Activated T-cell treated with anti-CD3 and anti-CD28 coated beads, Interleukin-2, amount 50 U/mL, for 72 hours (primary cell): ENCODE results near the gene KCNQ1. TPM values are rescaled to one million over a fixed set of nuclear protein-coding genes. Genes with fewer than 3 reads are reported as not detected.
A peak's percentile ranks its signal among the peaks of the same experiment; 100 is the strongest.

Experiments
- ATAC-seq, 2 donors: fragments of 150-1000 bp; cut with Tn5 transposase; replicated peaks in 1 of 2; 2 replicates each; pipeline ENCODE4 v1.10.0; 2021; ENCODE audit warnings: moderate library complexity in 2 of 2, mild to moderate bottlenecking in 1 of 2
- DNase-seq, 2 donors: peaks; one replicate each; pipeline ENCODE4 v3.0.0; 2021 to 2022; ENCODE audit warnings: mixed read lengths in 1 of 2
- H3K27ac Mint-ChIP-seq: one replicate; pipeline ENCODE4 v1.8.0; 2022; ENCODE audit warnings: mild to moderate bottlenecking, moderate library complexity, mixed read lengths
- H3K27me3 Mint-ChIP-seq: one replicate; pipeline ENCODE4 v1.8.0; 2022; ENCODE audit warnings: low read depth, mixed read lengths
- H3K36me3 Mint-ChIP-seq, 2 donors: one replicate each; pipeline ENCODE4 v1.8.0; 2022; ENCODE audit warnings: mixed read lengths in 2 of 2, mild to moderate bottlenecking in 1 of 2; ENCODE audit not compliant: insufficient read depth in 2 of 2
- H3K4me1 Mint-ChIP-seq: one replicate; pipeline ENCODE4 v1.8.0; 2022; ENCODE audit warnings: low read depth, mixed read lengths
- H3K4me3 Mint-ChIP-seq, 2 donors: one replicate each; pipeline ENCODE4 v1.8.0; 2022; ENCODE audit warnings: mild to moderate bottlenecking in 2 of 2, mixed read lengths in 2 of 2, moderate library complexity in 2 of 2
- H3K9me3 Mint-ChIP-seq, 2 donors: one replicate each; pipeline ENCODE4 v1.8.0; 2022; ENCODE audit warnings: mixed read lengths in 2 of 2
- total RNA-seq, 2 donors: library from RNA; stranded (reverse); gene quantifications; one replicate each; pipeline ENCODE4 v1.2.3, GENCODE V29; 2022

The KCNQ1 gene
- total RNA-seq, 2 donors from 2014 or later, result 11.4 TPM

- H3K27me3 Mint-ChIP-seq, result no peaks in the 10 kb centered on the region
- no peaks in the 10 kb centered on the region for H3K36me3 Mint-ChIP-seq
- peaks cover 14% of the 10 kb centered on the region for H3K4me1 Mint-ChIP-seq
- peak overlapping the region; percentile 29 to 44 for H3K4me3 Mint-ChIP-seq
- H3K9me3 Mint-ChIP-seq, result no peaks in the 10 kb centered on the region
- ATAC-seq (no peak), DNase-seq (no peak)
- H3K27ac Mint-ChIP-seq, result peak overlapping the region; percentile 50
Observed at GRCh38 chr11:2402890-2403645, 41.7 kb upstream of the KCNQ1 start.

GRCh38 chr11:2404735-2405196, 40.0 kb upstream of the KCNQ1 start:
- Mint-ChIP-seq H3K27ac (no peak overlapping the region), H3K4me1 (peaks cover 14% of the 10 kb centered on the region), H3K4me3 (no peak overlapping the region), H3K9me3 (no peaks in the 10 kb centered on the region), H3K27me3 (no peaks in the 10 kb centered on the region), H3K36me3 (no peaks in the 10 kb centered on the region)
- DNase-seq (no peak), ATAC-seq (no peak)

DNA sequence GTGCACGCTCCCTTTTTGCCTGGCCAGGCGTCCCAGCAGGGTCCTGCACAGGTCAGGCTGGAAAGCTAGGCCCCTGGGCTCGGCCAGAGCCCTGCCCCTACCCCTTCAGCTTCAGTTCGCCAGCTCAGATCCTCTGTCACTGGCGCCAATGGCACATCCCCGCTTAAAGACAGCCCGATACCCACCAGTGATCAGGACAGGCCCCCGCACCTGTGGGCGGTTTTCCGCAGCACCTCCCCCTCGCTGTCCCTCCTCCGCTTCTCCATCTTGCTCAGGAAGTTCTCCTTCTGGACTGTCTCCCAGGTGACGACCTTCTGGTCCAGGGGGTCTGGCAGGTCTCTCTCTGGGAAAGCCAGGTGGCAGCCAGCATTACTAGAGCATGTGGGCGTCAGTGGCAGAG, 38.4 kb upstream of the KCNQ1 start:
- Mint-ChIP-seq H3K27me3 (no peaks in the 10 kb centered on the region), H3K4me3 (no peak overlapping the region), H3K27ac (no peak overlapping the region), H3K4me1 (peaks cover 10% of the 10 kb centered on the region), H3K9me3 (no peaks in the 10 kb centered on the region), H3K36me3 (no peaks in the 10 kb centered on the region)
- DNase-seq, result no peak
- ATAC-seq, result no peak

DNA sequence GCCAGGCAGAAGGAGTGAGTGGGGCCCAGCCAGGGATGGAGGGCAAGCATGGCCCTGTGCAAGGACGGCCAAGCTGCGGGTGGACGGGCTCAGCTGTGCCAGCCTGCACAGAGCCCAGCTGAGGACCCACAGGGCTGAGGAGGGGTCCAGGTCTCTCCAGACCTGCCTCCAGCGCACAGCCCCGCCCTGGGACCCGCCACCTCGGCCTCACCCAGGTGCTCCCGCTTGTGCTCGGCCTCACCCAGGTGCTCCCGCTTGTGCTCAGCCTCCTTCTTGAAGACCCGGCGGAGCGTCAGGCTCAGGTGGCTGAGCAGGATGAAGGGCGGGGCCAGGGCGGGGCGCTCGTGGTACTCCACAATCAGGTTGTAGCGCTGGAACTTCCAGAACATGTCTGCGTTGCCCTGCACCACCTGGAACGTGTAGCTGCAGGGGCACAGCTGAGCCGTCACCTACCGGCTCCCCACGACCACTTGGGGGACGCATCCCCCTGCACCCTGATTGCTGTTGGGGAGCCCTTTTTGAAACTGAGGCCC, 37.9 kb upstream of the KCNQ1 start:
- H3K4me1 Mint-ChIP-seq, result peaks cover 5% of the 10 kb centered on the region
- H3K27me3 Mint-ChIP-seq, result no peaks in the 10 kb centered on the region
- no peak overlapping the region for H3K27ac Mint-ChIP-seq
- no peak for DNase-seq
- no peak for ATAC-seq
- no peak overlapping the region for H3K4me3 Mint-ChIP-seq
- no peaks in the 10 kb centered on the region for H3K36me3 Mint-ChIP-seq
- H3K9me3 Mint-ChIP-seq, result no peaks in the 10 kb centered on the region

GRCh38 chr11:2408671-2409070, 36.1 kb upstream of the KCNQ1 start:
- H3K9me3 Mint-ChIP-seq, result no peaks in the 10 kb centered on the region
- no peak for ATAC-seq
- no peaks in the 10 kb centered on the region for H3K4me1 Mint-ChIP-seq
- no peak overlapping the region for H3K27ac Mint-ChIP-seq
- H3K4me3 Mint-ChIP-seq, result no peak overlapping the region
- H3K36me3 Mint-ChIP-seq, result no peaks in the 10 kb centered on the region
- no peak for DNase-seq
- no peaks in the 10 kb centered on the region for H3K27me3 Mint-ChIP-seq

DNA sequence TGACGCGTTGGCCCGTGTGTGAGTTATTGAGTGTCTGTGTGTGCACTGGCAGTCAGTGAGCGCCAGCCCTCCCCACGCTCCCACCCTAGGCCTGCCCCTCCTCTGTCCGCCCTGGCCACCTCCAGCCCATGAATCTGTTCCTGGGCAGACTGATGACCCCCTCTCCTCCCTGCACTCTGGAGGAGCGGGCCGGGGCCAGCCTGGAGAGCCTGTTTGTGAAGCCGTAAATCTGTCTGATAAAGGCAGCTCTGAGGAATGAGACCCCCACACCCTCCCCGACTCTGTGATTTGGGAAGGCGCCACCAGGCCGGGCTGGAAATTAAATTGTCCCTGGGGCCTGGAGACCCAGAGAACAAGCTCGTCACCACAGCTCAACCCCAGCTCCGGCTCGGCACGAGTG, 35.7 kb upstream of the KCNQ1 start:
- DNase-seq, result no peak
- no peaks in the 10 kb centered on the region for H3K36me3 Mint-ChIP-seq

GRCh38 chr11:2409611-2410468, 35.0 kb upstream of the KCNQ1 start:
- H3K27ac Mint-ChIP-seq, result no peak overlapping the region
- H3K4me3 Mint-ChIP-seq, result no peak overlapping the region
- no peak for DNase-seq
- no peaks in the 10 kb centered on the region for H3K4me1 Mint-ChIP-seq
- no peaks in the 10 kb centered on the region for H3K36me3 Mint-ChIP-seq
- no peak for ATAC-seq
- H3K27me3 Mint-ChIP-seq, result no peaks in the 10 kb centered on the region
- H3K9me3 Mint-ChIP-seq, result no peaks in the 10 kb centered on the region

More for the DNA sequence above, 35.7 kb upstream of the KCNQ1 start:
- H3K27ac Mint-ChIP-seq, result no peak overlapping the region
- H3K4me3 Mint-ChIP-seq, result no peak overlapping the region
- H3K27me3 Mint-ChIP-seq, result no peaks in the 10 kb centered on the region
- no peaks in the 10 kb centered on the region for H3K4me1 Mint-ChIP-seq
- ATAC-seq, result no peak
- no peaks in the 10 kb centered on the region for H3K9me3 Mint-ChIP-seq

- Mint-ChIP-seq H3K4me1 (no peaks in the 10 kb centered on the region), H3K9me3 (no peaks in the 10 kb centered on the region), H3K36me3 (no peaks in the 10 kb centered on the region), H3K27me3 (no peaks in the 10 kb centered on the region), H3K27ac (no peak overlapping the region), H3K4me3 (no peak overlapping the region)
- ATAC-seq, result no peak
- no peak for DNase-seq
Observed at GRCh38 chr11:2410616-2411015, 34.2 kb upstream of the KCNQ1 start.

DNA sequence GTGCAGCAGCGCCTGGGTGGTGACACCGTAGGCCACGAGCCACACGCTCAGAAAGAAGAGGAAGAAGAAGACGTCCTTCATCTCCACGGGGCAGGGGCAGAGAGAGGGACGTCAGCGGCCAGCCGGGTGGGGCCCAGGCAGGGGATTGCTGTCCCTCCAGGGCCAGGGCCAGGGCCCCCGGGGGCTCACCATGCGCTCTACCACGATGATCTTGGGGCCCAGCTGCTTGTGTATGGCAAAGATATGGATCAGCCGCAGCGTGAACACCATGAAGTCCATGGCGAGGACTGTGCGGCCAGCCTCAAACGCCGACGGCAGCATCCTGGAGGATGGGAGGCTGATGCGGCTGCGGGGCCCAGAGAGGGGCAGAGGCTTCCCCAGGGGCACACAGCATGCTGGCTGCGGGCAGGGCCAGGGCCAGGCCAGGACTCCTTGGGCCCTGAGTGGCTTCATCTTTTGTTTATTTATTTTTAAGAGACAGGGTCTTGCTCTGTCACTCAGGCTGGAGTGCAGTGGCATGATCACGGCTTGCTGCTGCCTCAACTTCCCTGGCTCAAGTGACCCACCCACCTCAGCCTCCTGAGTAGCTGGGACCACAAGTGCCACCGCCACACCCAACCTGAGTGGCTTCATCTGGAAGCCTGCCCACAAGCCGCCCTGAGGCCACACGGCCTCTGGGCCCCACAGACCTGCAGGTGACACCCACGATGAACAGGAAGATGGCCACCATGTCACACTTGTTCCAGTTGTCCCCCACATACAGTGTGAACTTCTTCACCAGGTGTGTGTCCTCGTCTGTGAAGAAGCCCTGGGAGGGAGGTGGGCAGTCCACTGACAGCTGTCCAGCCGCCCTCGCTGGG, 33.1 kb upstream of the KCNQ1 start:
- no peaks in the 10 kb centered on the region for H3K36me3 Mint-ChIP-seq
- no peak overlapping the region for H3K4me3 Mint-ChIP-seq
- no peak overlapping the region for H3K27ac Mint-ChIP-seq
- no peaks in the 10 kb centered on the region for H3K27me3 Mint-ChIP-seq
- ATAC-seq (no peak), DNase-seq (no peak)
- no peaks in the 10 kb centered on the region for H3K4me1 Mint-ChIP-seq
- H3K9me3 Mint-ChIP-seq, result no peaks in the 10 kb centered on the region

- H3K4me3 Mint-ChIP-seq, result no peak overlapping the region
- no peaks in the 10 kb centered on the region for H3K36me3 Mint-ChIP-seq
- no peak overlapping the region for H3K27ac Mint-ChIP-seq
- DNase-seq (no peak), ATAC-seq (no peak)
- H3K4me1 Mint-ChIP-seq, result no peaks in the 10 kb centered on the region
- H3K9me3 Mint-ChIP-seq, result no peaks in the 10 kb centered on the region
- no peaks in the 10 kb centered on the region for H3K27me3 Mint-ChIP-seq
Observed at GRCh38 chr11:2412323-2412722, 32.5 kb upstream of the KCNQ1 start.

- H3K27ac Mint-ChIP-seq, result no peak overlapping the region
Observed at GRCh38 chr11:2413742-2414579, 30.8 kb upstream of the KCNQ1 start.

DNA sequence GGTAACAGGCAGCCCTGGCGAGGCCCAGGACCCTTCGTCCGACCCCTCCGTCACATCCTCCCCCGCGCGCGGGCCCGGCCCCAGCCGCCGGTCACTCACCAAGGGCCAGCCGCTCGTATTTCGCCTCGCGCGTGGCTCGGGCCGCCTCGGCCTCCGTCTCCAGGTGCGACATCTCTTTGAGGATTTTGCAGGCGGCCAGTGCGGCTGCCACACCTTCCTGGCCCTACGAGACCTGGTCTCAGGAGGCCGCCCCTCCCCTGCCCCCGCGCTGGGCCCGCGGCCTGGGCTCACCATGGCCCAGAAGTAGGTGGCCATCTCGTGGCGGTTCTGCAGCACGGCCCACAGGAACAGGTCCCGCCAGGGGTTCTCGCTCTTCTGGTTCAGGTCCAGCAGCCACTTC, 30.2 kb upstream of the KCNQ1 start:
- no peak overlapping the region for H3K4me3 Mint-ChIP-seq

More at GRCh38 chr11:2413742-2414579, 30.8 kb upstream of the KCNQ1 start:
- no peaks in the 10 kb centered on the region for H3K36me3 Mint-ChIP-seq
- no peak for DNase-seq
- H3K9me3 Mint-ChIP-seq, result no peaks in the 10 kb centered on the region
- H3K27me3 Mint-ChIP-seq, result no peaks in the 10 kb centered on the region
- no peak overlapping the region for H3K4me3 Mint-ChIP-seq
- no peak for ATAC-seq
- no peaks in the 10 kb centered on the region for H3K4me1 Mint-ChIP-seq

More for the DNA sequence above, 30.2 kb upstream of the KCNQ1 start:
- no peaks in the 10 kb centered on the region for H3K27me3 Mint-ChIP-seq
- no peak for ATAC-seq
- no peaks in the 10 kb centered on the region for H3K9me3 Mint-ChIP-seq
- no peak for DNase-seq
- no peaks in the 10 kb centered on the region for H3K36me3 Mint-ChIP-seq
- H3K4me1 Mint-ChIP-seq, result no peaks in the 10 kb centered on the region
- H3K27ac Mint-ChIP-seq, result no peak overlapping the region
